ENCODE results near the gene VWA8.

DNA sequence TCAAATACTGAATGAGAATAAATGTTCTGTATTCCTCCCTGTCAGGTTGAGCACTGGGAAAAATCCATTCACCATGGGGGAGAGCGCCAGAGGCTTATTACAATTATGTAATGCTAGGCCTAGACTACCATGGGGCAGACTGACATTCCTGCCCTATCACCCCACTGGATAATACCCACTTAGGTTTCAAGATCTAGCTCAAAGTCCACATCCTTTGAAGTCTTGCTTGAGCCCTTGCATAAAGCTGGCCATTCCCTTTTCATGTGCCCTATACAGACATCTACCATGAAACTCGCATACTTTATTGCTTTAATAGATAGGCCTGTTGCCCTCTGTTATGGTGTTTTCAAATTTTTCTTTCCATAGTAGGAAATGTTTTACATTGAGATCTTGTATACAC is 354.3 kb downstream of the VWA8 start:
- no peak for TF ChIP-seq EZH2phosphoT487 (IDR thresholded peaks at IDR 0.05; ENCODE audit: borderline replicate concordance, low read depth)
- TF ChIP-seq NRF1 (IDR thresholded peaks at IDR 0.05; ENCODE audit: low read depth, low read length), result no peak
- no peak for TF ChIP-seq EP300 (IDR thresholded peaks at IDR 0.05; ENCODE audit: borderline replicate concordance in 1 of 2, low read depth in 1 of 2, low read length in 1 of 2)
- no peak for TF ChIP-seq MXI1 (IDR thresholded peaks at IDR 0.05; ENCODE audit: low read depth, low read length)
- no peak for TF ChIP-seq POLR2AphosphoS5 (IDR thresholded peaks at IDR 0.05; ENCODE audit: low read depth, low read length)
- TF ChIP-seq, protein P1, sequence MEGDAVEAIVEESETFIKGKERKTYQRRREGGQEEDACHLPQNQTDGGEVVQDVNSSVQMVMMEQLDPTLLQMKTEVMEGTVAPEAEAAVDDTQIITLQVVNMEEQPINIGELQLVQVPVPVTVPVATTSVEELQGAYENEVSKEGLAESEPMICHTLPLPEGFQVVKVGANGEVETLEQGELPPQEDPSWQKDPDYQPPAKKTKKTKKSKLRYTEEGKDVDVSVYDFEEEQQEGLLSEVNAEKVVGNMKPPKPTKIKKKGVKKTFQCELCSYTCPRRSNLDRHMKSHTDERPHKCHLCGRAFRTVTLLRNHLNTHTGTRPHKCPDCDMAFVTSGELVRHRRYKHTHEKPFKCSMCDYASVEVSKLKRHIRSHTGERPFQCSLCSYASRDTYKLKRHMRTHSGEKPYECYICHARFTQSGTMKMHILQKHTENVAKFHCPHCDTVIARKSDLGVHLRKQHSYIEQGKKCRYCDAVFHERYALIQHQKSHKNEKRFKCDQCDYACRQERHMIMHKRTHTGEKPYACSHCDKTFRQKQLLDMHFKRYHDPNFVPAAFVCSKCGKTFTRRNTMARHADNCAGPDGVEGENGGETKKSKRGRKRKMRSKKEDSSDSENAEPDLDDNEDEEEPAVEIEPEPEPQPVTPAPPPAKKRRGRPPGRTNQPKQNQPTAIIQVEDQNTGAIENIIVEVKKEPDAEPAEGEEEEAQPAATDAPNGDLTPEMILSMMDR (IDR thresholded peaks at IDR 0.05), result no peak
- no peak for TF ChIP-seq CHD2 (IDR thresholded peaks at IDR 0.05; ENCODE audit: low read length, partially characterized antibody)
- TF ChIP-seq FOXJ3 (CRISPR knock-in tag; IDR thresholded peaks at IDR 0.05), result no peak
